M059J (cell line): Measurements from ENCODE around the gene RIN3. TPM values are rescaled to one million over a fixed set of nuclear protein-coding genes. Genes with fewer than 3 reads are reported as not detected.

Source experiments
- DNase-seq: peaks from one replicate; pipeline ENCODE4 v3.0.0-alpha.2; 2012; ENCODE audit warnings: low read depth
- total RNA-seq: library from RNA; depleted of rRNA; stranded (reverse); fragments of >200 nt; shearing (Covaris generic); gene quantifications from 2 replicates; pipeline ENCODE4 v1.2.3, GENCODE V29; 2014

RIN3 gene
- total RNA-seq, 1 experiment from 2014 or later: 1.1 TPM

GRCh38 chr14:92577321-92577742, 63.8 kb downstream of the RIN3 start:
- DNase-seq: no peak

GRCh38 chr14:92578511-92578910, 64.9 kb downstream of the RIN3 start:
- peak; percentile 61 for DNase-seq

GRCh38 chr14:92579244-92579936, 65.8 kb downstream of the RIN3 start:
- no peak for DNase-seq

GRCh38 chr14:92581206-92581605, 67.6 kb downstream of the RIN3 start:
- DNase-seq: no peak

GRCh38 chr14:92581966-92582566, 68.5 kb downstream of the RIN3 start:
- DNase-seq: no peak

- no peak for DNase-seq
Measured at GRCh38 chr14:92582706-92583452, 69.3 kb downstream of the RIN3 start.

- no peak for DNase-seq
Measured at GRCh38 chr14:92584220-92584619, 70.6 kb downstream of the RIN3 start.

GRCh38 chr14:92584816-92585215, 71.2 kb downstream of the RIN3 start:
- no peak for DNase-seq

- peak; percentile 95 for DNase-seq
Measured at GRCh38 chr14:92585981-92586937, 72.7 kb downstream of the RIN3 start.

- DNase-seq: no peak
Measured at GRCh38 chr14:92586963-92587699, 73.5 kb downstream of the RIN3 start.

- DNase-seq: no peak
Measured at GRCh38 chr14:92587700-92588085, 74.1 kb downstream of the RIN3 start.

GRCh38 chr14:92589213-92589852, 75.8 kb downstream of the RIN3 start:
- no peak for DNase-seq

- DNase-seq: no peak
Measured at GRCh38 chr14:92590176-92590575, 76.6 kb downstream of the RIN3 start.

GRCh38 chr14:92590941-92591340, 77.4 kb downstream of the RIN3 start:
- no peak for DNase-seq

GRCh38 chr14:92591346-92591745, 77.8 kb downstream of the RIN3 start:
- DNase-seq: no peak

- no peak for DNase-seq
Measured at GRCh38 chr14:92595267-92595666, 81.7 kb downstream of the RIN3 start.

GRCh38 chr14:92596331-92596907, 82.8 kb downstream of the RIN3 start:
- DNase-seq: no peak

- DNase-seq: no peak
Measured at GRCh38 chr14:92597906-92598905, 84.6 kb downstream of the RIN3 start.

- peak; percentile 65 for DNase-seq
Measured at GRCh38 chr14:92599811-92600210, 86.2 kb downstream of the RIN3 start.
